Liver (tissue), 9 donors: ENCODE results near the gene ITGB7. TPM values are rescaled to one million over a fixed set of nuclear protein-coding genes. Genes with fewer than 3 reads are reported as not detected.

ENCODE experiments used
- DNase-seq: peaks from one replicate; pipeline ENCODE4 v3.0.0-alpha.2; 2017; ENCODE audit warnings: low spot score
- H3K27ac ChIP-seq, 2 donors: one replicate each; pipeline ENCODE4 v1.7.0; 2013; ENCODE audit warnings: inconsistent platforms in 2 of 2, low read length in 2 of 2, control low read depth in 1 of 2, low read depth in 1 of 2, mild to moderate bottlenecking in 1 of 2
- H3K27me3 ChIP-seq, 4 donors: one replicate each; pipeline versions ENCODE4 v1.6.1 to v1.7.0; 2013; ENCODE audit warnings: low read length in 3 of 4, inconsistent platforms in 1 of 4, mild to moderate bottlenecking in 1 of 4, moderate library complexity in 1 of 4; ENCODE audit not compliant: control insufficient read depth in 4 of 4, insufficient read depth in 4 of 4
- H3K36me3 ChIP-seq, 4 donors: one replicate each; pipeline versions ENCODE4 v1.6.1 to v1.7.0; 2013; ENCODE audit warnings: low read length in 3 of 4, mild to moderate bottlenecking in 3 of 4, low read depth in 1 of 4, moderate library complexity in 1 of 4; ENCODE audit not compliant: control insufficient read depth in 4 of 4, insufficient read depth in 3 of 4
- H3K4me1 ChIP-seq, 4 donors: one replicate each; pipeline versions ENCODE4 v1.6.1 to v1.7.0; 2013; ENCODE audit warnings: low read length in 3 of 4, mild to moderate bottlenecking in 3 of 4, moderate library complexity in 1 of 4; ENCODE audit not compliant: control insufficient read depth in 4 of 4, insufficient read depth in 4 of 4
- H3K4me3 ChIP-seq, 3 donors: one replicate each; pipeline versions ENCODE4 v1.6.1 to v1.7.0; 2013; ENCODE audit warnings: low read length in 3 of 3, control low read depth in 1 of 3, low read depth in 1 of 3, mild to moderate bottlenecking in 1 of 3
- H3K9ac ChIP-seq, 2 donors: one replicate each; pipeline ENCODE4 v1.7.0; 2013; ENCODE audit warnings: low read length in 2 of 2, mild to moderate bottlenecking in 2 of 2, moderate library complexity in 2 of 2, control low read depth in 1 of 2, low read depth in 1 of 2
- H3K9me3 ChIP-seq, 4 donors: one replicate each; pipeline versions ENCODE4 v1.6.1 to v1.7.0; 2013; ENCODE audit warnings: low read length in 3 of 4; ENCODE audit not compliant: control insufficient read depth in 4 of 4
- ATF3 ChIP-seq: IDR thresholded peaks from 2 replicates; pipeline ENCODE4 v1.6.1; 2016; ENCODE audit warnings: antibody characterized with exemption
- CTCF ChIP-seq: fragments of 150-350 bp; IDR thresholded peaks from 2 replicates; pipeline ENCODE4 v1.5.1; 2017; ENCODE audit warnings: improper control_type of control experiment, low read depth, low read length; ENCODE audit not compliant: missing input control
- EGR1 ChIP-seq, 2 donors: IDR thresholded peaks; 2 replicates each; pipeline ENCODE4 v1.6.1; 2016 to 2018; ENCODE audit warnings: antibody characterized with exemption in 2 of 2, low read depth in 2 of 2
- FOXA1 ChIP-seq: IDR thresholded peaks from 2 replicates; pipeline ENCODE4 v1.6.1; 2016; ENCODE audit warnings: antibody characterized with exemption
- FOXA2 ChIP-seq: IDR thresholded peaks from 2 replicates; pipeline ENCODE4 v1.6.1; 2016; ENCODE audit warnings: antibody characterized with exemption
- HNF4A ChIP-seq, 2 donors: conservative IDR thresholded peaks; 2 replicates each; pipeline ENCODE4 v1.6.1; 2016; ENCODE audit warnings: antibody characterized with exemption in 2 of 2, mild to moderate bottlenecking in 2 of 2
- HNF4G ChIP-seq: IDR thresholded peaks from 2 replicates; pipeline ENCODE4 v1.6.1; 2016; ENCODE audit warnings: antibody characterized with exemption
- JUND ChIP-seq, 2 donors: IDR thresholded peaks; 2 replicates each; pipeline ENCODE4 v1.6.1; 2016; ENCODE audit warnings: antibody characterized with exemption in 2 of 2
- NR2F2 ChIP-seq: IDR thresholded peaks from 2 replicates; pipeline ENCODE4 v1.6.1; 2016; ENCODE audit warnings: antibody characterized with exemption
- REST ChIP-seq: IDR thresholded peaks from 2 replicates; pipeline ENCODE4 v1.6.1; 2016; ENCODE audit warnings: antibody characterized with exemption, mild to moderate bottlenecking
- RXRA ChIP-seq, 2 donors: IDR thresholded peaks; 2 replicates each; pipeline ENCODE4 v1.6.1; 2017 to 2018; ENCODE audit warnings: antibody characterized with exemption in 2 of 2, mild to moderate bottlenecking in 1 of 2
- SP1 ChIP-seq: IDR thresholded peaks from 2 replicates; pipeline ENCODE4 v1.6.1; 2018; ENCODE audit warnings: antibody characterized with exemption, mild to moderate bottlenecking
- TAF1 ChIP-seq: conservative IDR thresholded peaks from 2 replicates; pipeline ENCODE4 v1.6.1; 2016; ENCODE audit warnings: antibody characterized with exemption, mild to moderate bottlenecking
- YY1 ChIP-seq: IDR thresholded peaks from 2 replicates; pipeline ENCODE4 v1.6.1; 2016; ENCODE audit warnings: antibody characterized with exemption, mild to moderate bottlenecking
- ZBTB33 ChIP-seq: IDR thresholded peaks from 2 replicates; pipeline ENCODE4 v1.6.1; 2016; ENCODE audit warnings: antibody characterized with exemption
- WGBS: extraction: QIAGEN DNeasy Blood & Tissue Kit; methylation state at CpG from one replicate; pipeline ENCODE4 v1.1.7; 2013; 5-methylcytosine and 5-hydroxymethylcytosine counted together
- polyA plus RNA-seq, 2 donors: library from polyadenylated mRNA; stranded (reverse) in 1 of 2; unstranded in 1 of 2; fragments of 200-250 nt in 1 of 2; fragments of >200 nt in 1 of 2; fragmentation: Nextera tagmentation in 1 of 2; extraction: Ambion mirVana in 1 of 2; gene quantifications; one replicate each; pipeline versions ENCODE4 v1.2.1 to v1.2.3, GENCODE V29; 2013 to 2015
- total RNA-seq, 2 donors: library from RNA; depleted of rRNA; stranded (reverse); fragments of >200 nt; gene quantifications; one replicate each; pipeline ENCODE4 v1.2.3, GENCODE V29; 2014
- donor health status: healthy.
- donor health status: healthy.
- donor health status: healthy.
- donor health status: healthy.
- donor health status: healthy.

ITGB7 gene
- total and polyA plus RNA-seq, 4 donors, result 1.7 to 2.4 (median 2.1) TPM

GRCh38 chr12:53199700-53200099, 7.4 kb downstream of the ITGB7 start:
- TF ChIP-seq ATF3 (no peak), JUND (IDR thresholded peaks at IDR 0.05) (no peak), FOXA1 (no peak), REST (no peak), TAF1 (no peak), YY1 (no peak), NR2F2 (no peak), EGR1 (IDR thresholded peaks at IDR 0.05; ENCODE audit: low read depth in 2 of 2) (no peak), FOXA2 (no peak), ZBTB33 (no peak), HNF4A (conservative IDR thresholded peaks at IDR 0.05) (no peak), CTCF (no peak)
- Histone ChIP-seq H3K9ac (no peak overlapping the region), H3K9me3 (no peaks in the 10 kb centered on the region), H3K27me3 (no peaks in the 10 kb centered on the region), H3K27ac (no peak overlapping the region), H3K4me3 (no peak overlapping the region), H3K4me1 (peaks cover 0 to 29% (median 28%) of the 10 kb centered on the region in 4 donors), H3K36me3 (no peaks in the 10 kb centered on the region)
- 95% methylated on average over 3 of the region's 3 CpGs for WGBS
- no peak for DNase-seq

GRCh38 chr12:53198486-53199110, 8.5 kb downstream of the ITGB7 start:
- WGBS, result 81% methylated on average over 5 of the region's 5 CpGs
- H3K4me1 ChIP-seq, result peaks cover 0 to 34% (median 32%) of the 10 kb centered on the region in 4 donors
- H3K27ac ChIP-seq, result no peak overlapping the region
- no peak overlapping the region for H3K9ac ChIP-seq
- DNase-seq, result no peak
- H3K4me3 ChIP-seq, result no peak overlapping the region
- H3K27me3 ChIP-seq, result no peaks in the 10 kb centered on the region
- H3K36me3 ChIP-seq, result no peaks in the 10 kb centered on the region
- H3K9me3 ChIP-seq, result no peaks in the 10 kb centered on the region
- no peak for TF ChIP-seq JUND (IDR thresholded peaks at IDR 0.05)
- TF ChIP-seq CTCF, result no peak
- TF ChIP-seq TAF1, result no peak
- no peak for TF ChIP-seq RXRA (IDR thresholded peaks at IDR 0.05)
- no peak for TF ChIP-seq REST
- no peak for TF ChIP-seq SP1
- no peak for TF ChIP-seq YY1
- no peak for TF ChIP-seq NR2F2
- no peak for TF ChIP-seq HNF4G
- no peak for TF ChIP-seq ATF3
- TF ChIP-seq FOXA2, result no peak
- TF ChIP-seq EGR1 (IDR thresholded peaks at IDR 0.05; ENCODE audit: low read depth in 2 of 2), result no peak
